IMR-90 (cell line): ENCODE measurements around the gene UBA7.

Experiments
- POLR2A ChIP-seq: IDR thresholded peaks from 2 replicates; pipeline ENCODE4 v1.6.1; 2012; ENCODE audit warnings: mild to moderate bottlenecking, low read depth, low read length
- TF ChIP-seq, protein P1 (sequence below): conservative IDR thresholded peaks from 2 replicates; pipeline ENCODE4 v1.5.1; 2012; ENCODE audit warnings: mild to moderate bottlenecking, low read depth, low read length, improper control_type of control experiment

DNA sequence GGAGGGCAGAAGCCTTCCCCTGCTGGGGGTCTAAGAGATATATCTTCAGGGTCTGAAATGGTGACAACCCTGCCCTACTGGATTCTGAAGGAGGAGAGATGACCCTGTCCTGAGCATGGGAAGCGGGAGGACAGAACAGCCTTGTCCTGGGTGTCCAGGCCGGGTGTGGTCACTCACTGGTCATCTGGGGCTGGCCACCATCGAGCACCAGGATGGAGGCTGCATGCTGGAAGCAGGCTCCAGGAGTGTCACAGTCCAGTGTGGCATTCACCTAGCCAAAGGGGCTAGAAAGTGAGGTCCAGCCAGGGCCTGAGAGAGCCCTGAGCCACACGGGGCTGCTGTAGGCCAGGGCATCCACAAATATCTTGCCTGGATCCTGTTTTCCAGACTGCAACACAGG lies 19.3 kb downstream of the UBA7 start:
- TF ChIP-seq, protein P1, sequence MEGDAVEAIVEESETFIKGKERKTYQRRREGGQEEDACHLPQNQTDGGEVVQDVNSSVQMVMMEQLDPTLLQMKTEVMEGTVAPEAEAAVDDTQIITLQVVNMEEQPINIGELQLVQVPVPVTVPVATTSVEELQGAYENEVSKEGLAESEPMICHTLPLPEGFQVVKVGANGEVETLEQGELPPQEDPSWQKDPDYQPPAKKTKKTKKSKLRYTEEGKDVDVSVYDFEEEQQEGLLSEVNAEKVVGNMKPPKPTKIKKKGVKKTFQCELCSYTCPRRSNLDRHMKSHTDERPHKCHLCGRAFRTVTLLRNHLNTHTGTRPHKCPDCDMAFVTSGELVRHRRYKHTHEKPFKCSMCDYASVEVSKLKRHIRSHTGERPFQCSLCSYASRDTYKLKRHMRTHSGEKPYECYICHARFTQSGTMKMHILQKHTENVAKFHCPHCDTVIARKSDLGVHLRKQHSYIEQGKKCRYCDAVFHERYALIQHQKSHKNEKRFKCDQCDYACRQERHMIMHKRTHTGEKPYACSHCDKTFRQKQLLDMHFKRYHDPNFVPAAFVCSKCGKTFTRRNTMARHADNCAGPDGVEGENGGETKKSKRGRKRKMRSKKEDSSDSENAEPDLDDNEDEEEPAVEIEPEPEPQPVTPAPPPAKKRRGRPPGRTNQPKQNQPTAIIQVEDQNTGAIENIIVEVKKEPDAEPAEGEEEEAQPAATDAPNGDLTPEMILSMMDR, result no peak
- TF ChIP-seq POLR2A, result no peak
